ENCODE measurements around the gene BID. TPM values are rescaled to one million over a fixed set of nuclear protein-coding genes. Genes with fewer than 3 reads are reported as not detected.
"Not testable (repeated sequence)": the region's sequence is repeated elsewhere in the genome, so short reads cannot be mapped to it uniquely, and the experiment has no call there.

Gene BID
- total RNA-seq, 2 experiments from 2014 or later: 59.9 to 60.3 TPM

- no TSS peak for BruUV-seq (replicated peaks)
- POLR2A ChIA-PET: no interaction called here
- TF ChIP-seq CTCF (conservative IDR thresholded peaks at IDR 0.05; ENCODE audit: low read length) (no peak), EZH2phosphoT487 (IDR thresholded peaks at IDR 0.05; ENCODE audit: borderline replicate concordance, low read depth, low read length) (no peak)
- H3K4me3 ChIP-seq (ENCODE audit: low read depth, low read length, poor library complexity, severe bottlenecking): no peak overlapping the region
- H3K36me3 ChIP-seq (ENCODE audit: insufficient read depth, low read length): peaks cover 41% of the 10 kb centered on the region
- H3K4me2 ChIP-seq (ENCODE audit: low read length): no peak overlapping the region
- no peak overlapping the region for H3K27ac ChIP-seq (ENCODE audit: low read depth, low read length, poor library complexity, severe bottlenecking)
- CTCF ChIA-PET (ENCODE audit: unreplicated experiment): no interaction called here
- intact Hi-C loops (cut with micrococcal nuclease; ENCODE audit: unreplicated experiment): no loop called here
- H2AFZ ChIP-seq (ENCODE audit: low read length): no peak overlapping the region
- no peaks in the 10 kb centered on the region for H3K4me1 ChIP-seq (ENCODE audit: insufficient read depth, low read length, poor library complexity, severe bottlenecking)
- no peaks in the 10 kb centered on the region for H3K79me2 ChIP-seq (ENCODE audit: insufficient read depth, low read depth, low read length)
- no peaks in the 10 kb centered on the region for H4K20me1 ChIP-seq (ENCODE audit: insufficient read depth, low read length)
- no peak for DNase-seq (ENCODE audit: low spot score)
- no peaks in the 10 kb centered on the region for H3K9me2 ChIP-seq (ENCODE audit: insufficient read depth, low read length)
- no peaks in the 10 kb centered on the region for H3K9me3 ChIP-seq (ENCODE audit: low read length)
Measured at GRCh38 chr22:17699696-17700340, 74.5 kb downstream of the BID start.

- no peak for DNase-seq (ENCODE audit: low spot score)
- H2AFZ ChIP-seq (ENCODE audit: low read length): no peak overlapping the region
- H3K9me2 ChIP-seq (ENCODE audit: insufficient read depth, low read length): no peaks in the 10 kb centered on the region
- no peak overlapping the region for H3K4me3 ChIP-seq (ENCODE audit: low read depth, low read length, poor library complexity, severe bottlenecking)
- no peak overlapping the region for H3K4me2 ChIP-seq (ENCODE audit: low read length)
- H4K20me1 ChIP-seq (ENCODE audit: insufficient read depth, low read length): no peaks in the 10 kb centered on the region
- no peaks in the 10 kb centered on the region for H3K4me1 ChIP-seq (ENCODE audit: insufficient read depth, low read length, poor library complexity, severe bottlenecking)
- TF ChIP-seq EZH2phosphoT487 (IDR thresholded peaks at IDR 0.05; ENCODE audit: borderline replicate concordance, low read depth, low read length) (no peak), CTCF (conservative IDR thresholded peaks at IDR 0.05; ENCODE audit: low read length) (no peak)
- no peak overlapping the region for H3K27ac ChIP-seq (ENCODE audit: low read depth, low read length, poor library complexity, severe bottlenecking)
- BruUV-seq (replicated peaks): no TSS peak
- H3K79me2 ChIP-seq (ENCODE audit: insufficient read depth, low read depth, low read length): no peaks in the 10 kb centered on the region
- ChIA-PET CTCF (ENCODE audit: unreplicated experiment) (no interaction called here), POLR2A (no interaction called here)
- intact Hi-C loops (cut with micrococcal nuclease; ENCODE audit: unreplicated experiment): no loop called here
- no peaks in the 10 kb centered on the region for H3K9me3 ChIP-seq (ENCODE audit: low read length)
- peaks cover 39% of the 10 kb centered on the region for H3K36me3 ChIP-seq (ENCODE audit: insufficient read depth, low read length)
Measured at GRCh38 chr22:17698948-17699347, 75.3 kb downstream of the BID start.

GRCh38 chr22:17698276-17698675 is 76.0 kb downstream of the BID start:
- CTCF ChIA-PET (ENCODE audit: unreplicated experiment); BruUV-seq (replicated peaks): not testable (repeated sequence)

GRCh38 chr22:17697196-17697595 is 77.1 kb downstream of the BID start:
- H2AFZ ChIP-seq (ENCODE audit: low read length); H4K20me1 ChIP-seq (ENCODE audit: insufficient read depth, low read length); intact Hi-C loops (cut with micrococcal nuclease; ENCODE audit: unreplicated experiment); H3K79me2 ChIP-seq (ENCODE audit: insufficient read depth, low read depth, low read length); DNase-seq (ENCODE audit: low spot score); CTCF ChIA-PET (ENCODE audit: unreplicated experiment); H3K4me3 ChIP-seq (ENCODE audit: low read depth, low read length, poor library complexity, severe bottlenecking); H3K27ac ChIP-seq (ENCODE audit: low read depth, low read length, poor library complexity, severe bottlenecking); BruUV-seq (replicated peaks); H3K4me1 ChIP-seq (ENCODE audit: insufficient read depth, low read length, poor library complexity, severe bottlenecking); H3K9me3 ChIP-seq (ENCODE audit: low read length); H3K4me2 ChIP-seq (ENCODE audit: low read length); H3K9me2 ChIP-seq (ENCODE audit: insufficient read depth, low read length): not testable (repeated sequence)
- POLR2A ChIA-PET: interaction anchor here (1.0 kb wide), 1 partner anchor 9 kb away, joined by 7 read pairs; no protein-coding TSS in a partner anchor
- H3K36me3 ChIP-seq (ENCODE audit: insufficient read depth, low read length): peaks cover 26% of the 10 kb centered on the region

More at GRCh38 chr22:17698276-17698675, 76.0 kb downstream of the BID start:
- H3K4me1 ChIP-seq (ENCODE audit: insufficient read depth, low read length, poor library complexity, severe bottlenecking); H4K20me1 ChIP-seq (ENCODE audit: insufficient read depth, low read length); H2AFZ ChIP-seq (ENCODE audit: low read length); intact Hi-C loops (cut with micrococcal nuclease; ENCODE audit: unreplicated experiment); H3K4me3 ChIP-seq (ENCODE audit: low read depth, low read length, poor library complexity, severe bottlenecking); H3K9me3 ChIP-seq (ENCODE audit: low read length); H3K27ac ChIP-seq (ENCODE audit: low read depth, low read length, poor library complexity, severe bottlenecking); H3K4me2 ChIP-seq (ENCODE audit: low read length); DNase-seq (ENCODE audit: low spot score); H3K79me2 ChIP-seq (ENCODE audit: insufficient read depth, low read depth, low read length); H3K9me2 ChIP-seq (ENCODE audit: insufficient read depth, low read length): not testable (repeated sequence)
- POLR2A ChIA-PET: interaction anchor here (0.6 to 1.0 kb wide), 3 partner anchors 10 to 140 kb away, joined by 3 to 7 read pairs (median 4); no protein-coding TSS in a partner anchor
- peaks cover 33% of the 10 kb centered on the region for H3K36me3 ChIP-seq (ENCODE audit: insufficient read depth, low read length)

All from OCI-LY7 (cell line).